ENCODE measurements around the gene RNU5B-1.
"Not testable (repeated sequence)": the region's sequence is repeated elsewhere in the genome, so short reads cannot be mapped to it uniquely, and the experiment has no call there.

RNU5B-1 gene

DNA sequence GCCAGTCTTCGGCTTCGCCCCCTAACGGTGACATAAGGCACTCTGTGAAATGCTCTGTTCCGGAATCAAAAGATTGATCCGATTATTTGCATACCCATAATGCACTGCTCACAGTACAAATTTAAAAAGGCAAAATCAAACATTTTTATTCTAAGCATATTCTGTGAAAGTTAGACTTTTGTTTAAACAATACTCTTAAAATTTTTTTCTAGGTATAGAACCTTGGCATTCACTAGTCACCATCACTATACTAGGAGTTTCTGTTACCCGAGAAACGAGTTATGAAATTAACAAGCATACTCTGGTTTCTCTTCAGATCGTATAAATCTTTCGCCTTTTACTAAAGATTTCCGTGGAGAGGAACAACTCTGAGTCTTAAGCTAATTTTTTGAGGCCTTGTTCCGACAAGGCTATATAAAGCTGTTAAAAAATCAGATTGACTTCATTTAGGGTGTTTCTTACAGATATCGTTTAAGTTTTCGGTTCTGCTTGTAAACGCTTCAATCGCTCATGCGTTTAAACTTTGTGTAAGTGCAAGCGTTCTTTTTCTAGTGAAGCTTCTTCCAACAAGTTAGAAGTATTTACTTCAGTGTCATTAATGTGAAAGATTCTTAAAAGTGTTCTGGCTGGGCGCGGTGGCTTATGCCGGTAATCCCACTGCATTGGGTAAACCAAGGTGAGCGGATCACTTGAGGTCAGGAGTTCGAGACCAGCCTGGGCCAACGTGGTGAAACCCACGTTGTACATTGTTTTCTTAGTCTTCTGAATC, at the start of gene RNU5B-1:
TSS of gene RNU5B-1 (plus strand) at position 297 of the 769 bp plus-strand sequence.
- peak; percentile 68 to 79 for DNase-seq

DNA sequence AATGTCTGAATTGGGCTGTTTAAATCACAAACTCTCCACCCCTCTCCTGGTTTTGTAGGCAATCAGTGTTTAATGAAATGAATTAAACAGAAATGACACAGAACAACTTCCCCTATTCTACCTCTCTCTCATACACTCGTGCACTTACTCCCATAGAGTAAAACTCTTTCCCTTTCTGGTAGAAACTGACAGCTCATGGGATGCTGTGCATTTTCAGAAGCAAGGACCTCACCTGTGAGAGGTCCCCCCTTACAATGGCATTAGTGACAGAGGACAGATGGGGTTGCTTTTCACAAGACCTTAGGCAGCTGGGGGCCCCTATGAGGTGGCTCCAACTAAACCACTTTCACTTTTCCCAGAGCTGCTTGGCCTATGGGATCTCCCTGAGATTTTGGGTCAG, 49.7 kb upstream of the RNU5B-1 start:
- DNase-seq: no peak

DNA sequence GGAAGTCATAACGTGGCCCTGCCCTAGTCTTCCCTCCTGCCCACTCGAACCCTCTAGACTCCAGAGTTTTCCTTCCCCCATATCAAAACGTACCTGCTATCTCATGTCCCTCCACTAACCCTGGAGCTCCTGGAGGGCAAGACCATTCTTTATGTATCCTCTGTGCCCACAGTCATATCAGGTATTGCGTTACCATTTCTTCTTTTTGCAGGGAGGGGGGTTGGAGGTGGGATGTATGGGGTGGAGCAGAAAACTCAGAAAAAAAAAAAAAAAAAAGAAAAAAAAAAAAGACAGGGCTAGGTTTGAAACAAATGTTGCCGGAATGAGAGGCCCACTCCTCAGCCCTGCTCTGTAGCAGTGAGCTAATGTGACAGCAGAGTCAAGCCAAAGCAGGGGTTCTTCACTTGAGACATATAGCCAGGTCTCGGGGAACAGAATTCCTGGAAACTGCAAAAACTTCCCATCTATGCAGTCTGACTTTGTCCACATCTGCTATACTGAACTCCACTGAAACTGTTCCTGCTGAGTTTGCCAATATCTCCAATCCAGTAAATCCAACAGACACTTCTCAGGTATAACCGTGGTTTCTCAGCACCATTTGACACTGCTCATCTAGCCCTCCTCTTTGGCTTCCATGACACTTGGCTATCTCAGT, 48.9 kb upstream of the RNU5B-1 start:
- DNase-seq: no peak

DNA sequence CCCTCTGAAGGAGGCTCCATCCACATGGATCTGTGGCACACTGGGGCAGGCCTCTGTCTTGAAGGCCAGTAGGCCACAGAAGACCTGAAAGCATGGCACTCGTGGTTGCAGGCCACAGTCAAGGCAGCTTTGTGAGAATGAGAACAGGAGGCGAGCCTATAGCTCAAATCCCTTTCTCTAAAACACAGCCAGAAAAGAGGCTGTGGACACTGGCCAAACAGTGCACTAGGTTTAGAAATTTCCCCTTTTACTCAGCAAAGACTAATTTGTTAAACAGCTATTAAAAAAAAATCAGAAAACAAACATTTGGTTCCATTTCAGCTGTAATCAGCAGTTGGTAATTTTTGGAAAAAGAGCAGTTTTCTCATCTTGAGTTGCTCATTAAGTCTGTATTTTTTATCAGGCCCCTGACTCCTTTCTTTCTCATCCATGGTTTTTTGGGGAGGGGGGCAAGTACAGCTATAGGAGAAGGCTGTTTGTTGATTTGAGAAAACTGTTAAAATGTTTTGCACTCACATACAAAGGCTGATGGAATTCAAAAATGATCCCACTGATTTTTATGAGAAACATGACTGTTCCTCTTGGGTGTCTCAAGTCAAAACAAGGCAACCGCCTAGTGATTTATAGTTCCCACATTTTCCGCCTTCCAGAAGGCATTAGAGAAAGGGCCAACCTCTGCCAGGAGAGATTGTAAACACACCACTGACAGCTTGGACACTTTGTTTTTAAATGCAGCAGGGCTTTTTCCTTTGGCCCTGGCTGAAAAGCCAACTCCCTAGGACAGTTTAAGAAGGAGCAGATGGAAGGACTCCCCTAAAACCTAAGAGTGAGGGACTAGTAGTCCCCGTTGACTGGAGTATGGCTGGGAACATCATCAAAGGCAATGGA, 45.9 kb upstream of the RNU5B-1 start:
- DNase-seq: no peak

DNA sequence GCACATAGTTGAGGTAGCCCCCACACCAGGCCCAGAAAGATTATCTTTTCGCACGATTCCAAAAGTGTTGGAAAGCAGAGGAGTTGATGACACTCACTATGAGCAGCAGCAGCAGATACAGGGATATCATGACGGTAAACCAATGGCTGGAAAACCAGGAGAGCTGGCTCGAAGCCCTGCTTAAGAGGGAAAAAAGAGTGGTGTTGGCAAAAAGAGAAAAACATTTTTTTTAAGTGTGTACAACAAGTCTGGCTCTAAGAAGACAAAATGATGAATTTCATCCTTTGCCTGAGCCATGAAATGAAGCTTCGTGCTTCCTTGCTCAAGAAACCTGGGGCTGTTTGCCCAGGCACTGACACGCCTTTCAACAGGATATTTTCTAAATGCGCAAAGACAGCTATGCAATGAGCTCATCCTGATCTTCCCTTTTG, 45.1 kb upstream of the RNU5B-1 start:
- no peak for DNase-seq

DNA sequence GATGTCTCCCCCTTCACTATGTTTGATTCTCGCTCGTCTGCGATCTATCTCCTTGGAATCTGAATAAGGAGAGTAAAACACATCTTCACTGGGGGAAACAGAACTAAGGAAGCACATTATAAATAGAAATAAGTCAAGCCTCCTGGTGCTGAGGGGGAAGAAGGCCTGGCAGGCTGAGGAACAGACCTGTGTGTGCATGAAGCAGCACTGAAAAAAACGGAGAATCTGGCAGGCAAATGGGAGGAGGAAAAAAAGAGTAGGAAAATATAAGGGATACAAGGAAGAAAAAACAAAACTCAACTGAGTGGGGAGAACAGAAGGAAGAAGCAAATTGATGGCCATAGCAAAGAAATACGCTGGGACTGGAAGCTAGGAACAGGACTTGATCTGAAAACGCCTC, 43.5 kb upstream of the RNU5B-1 start:
- DNase-seq: no peak

DNA sequence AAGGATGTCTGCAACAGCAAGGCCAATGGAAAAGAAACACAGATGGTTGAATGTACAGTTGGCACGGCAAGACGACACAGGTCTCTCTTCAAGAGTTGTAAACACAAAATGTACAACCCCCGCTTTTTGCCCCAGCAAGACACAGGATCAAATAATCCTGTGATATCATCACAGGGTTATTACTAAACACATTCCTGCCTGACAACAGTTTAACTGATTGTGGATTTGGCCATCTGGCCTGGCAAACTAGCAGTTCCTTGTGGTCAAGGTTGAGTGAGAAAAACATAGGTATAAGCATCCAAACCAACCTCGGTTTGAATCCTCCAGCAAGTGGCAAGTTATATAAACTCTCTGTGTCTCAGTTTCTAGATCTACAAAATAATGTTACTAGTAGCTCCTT, 41.2 kb upstream of the RNU5B-1 start:
- no peak for DNase-seq

DNA sequence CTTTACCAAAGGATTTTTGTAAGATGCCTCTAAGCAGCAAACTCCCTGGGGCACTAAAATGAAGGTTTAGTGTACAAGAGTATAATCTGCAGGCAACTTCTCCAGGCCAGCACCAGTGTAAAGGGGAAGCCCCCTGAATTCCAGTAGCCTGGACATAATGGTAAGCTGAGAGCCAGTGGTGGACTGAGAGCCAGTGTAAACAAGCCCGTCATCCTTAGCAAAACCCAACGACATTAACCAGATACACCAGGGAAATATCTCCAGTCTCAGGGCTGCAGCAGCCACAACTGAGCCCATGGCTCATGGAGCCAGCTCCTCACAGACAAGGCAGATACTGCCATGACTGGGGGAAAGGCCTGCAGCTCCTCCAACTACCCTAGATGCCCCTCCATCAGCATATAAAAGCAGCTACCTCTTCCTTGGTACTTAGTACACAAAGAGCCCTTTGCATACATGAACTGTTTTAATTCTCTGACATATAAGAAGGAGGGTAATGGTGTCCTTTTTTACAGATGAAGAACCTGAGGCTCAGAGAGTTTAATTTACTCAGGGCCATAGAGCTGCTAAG, 39.5 kb upstream of the RNU5B-1 start:
- DNase-seq: no peak

DNA sequence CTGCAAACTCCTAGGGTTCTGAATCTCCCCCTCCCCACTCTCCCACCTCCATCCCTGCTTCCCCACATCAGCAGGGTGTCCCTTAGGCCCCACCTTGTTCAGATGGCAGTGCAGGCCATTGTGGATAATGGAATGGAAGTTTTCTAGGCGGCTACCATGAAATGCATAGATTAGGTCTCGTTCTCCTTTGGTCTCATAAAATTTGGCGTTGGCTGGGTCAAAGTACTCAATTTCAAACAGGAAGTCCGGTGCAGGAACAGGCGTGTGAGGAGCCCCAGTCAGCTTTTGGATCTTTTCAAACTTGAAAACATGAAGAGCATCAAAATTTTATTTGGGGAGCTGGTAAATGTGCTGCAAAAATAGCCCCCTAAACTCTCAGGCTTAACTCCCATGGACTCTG, 38.0 kb upstream of the RNU5B-1 start:
- no peak for DNase-seq

DNA sequence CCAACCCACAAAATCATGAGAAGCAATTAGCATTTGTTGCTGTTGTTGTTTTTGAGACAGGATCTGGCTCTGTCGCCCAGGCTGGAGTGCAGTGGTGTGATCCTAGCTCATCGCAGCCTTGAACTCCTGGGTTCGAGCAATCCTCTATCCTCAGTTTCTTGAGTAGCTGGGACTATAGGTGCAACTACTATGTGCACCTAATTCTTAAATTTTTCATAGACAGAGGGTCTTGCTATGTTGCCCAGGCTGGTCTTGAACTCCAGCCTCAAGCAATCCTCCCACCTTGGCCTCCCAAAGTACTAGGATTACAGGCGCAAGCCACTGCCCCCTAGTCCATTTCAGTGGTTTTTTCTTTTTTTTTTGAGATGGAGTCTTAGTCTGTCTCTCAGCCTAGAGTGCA, 36.1 kb upstream of the RNU5B-1 start:
- no peak for DNase-seq

DNA sequence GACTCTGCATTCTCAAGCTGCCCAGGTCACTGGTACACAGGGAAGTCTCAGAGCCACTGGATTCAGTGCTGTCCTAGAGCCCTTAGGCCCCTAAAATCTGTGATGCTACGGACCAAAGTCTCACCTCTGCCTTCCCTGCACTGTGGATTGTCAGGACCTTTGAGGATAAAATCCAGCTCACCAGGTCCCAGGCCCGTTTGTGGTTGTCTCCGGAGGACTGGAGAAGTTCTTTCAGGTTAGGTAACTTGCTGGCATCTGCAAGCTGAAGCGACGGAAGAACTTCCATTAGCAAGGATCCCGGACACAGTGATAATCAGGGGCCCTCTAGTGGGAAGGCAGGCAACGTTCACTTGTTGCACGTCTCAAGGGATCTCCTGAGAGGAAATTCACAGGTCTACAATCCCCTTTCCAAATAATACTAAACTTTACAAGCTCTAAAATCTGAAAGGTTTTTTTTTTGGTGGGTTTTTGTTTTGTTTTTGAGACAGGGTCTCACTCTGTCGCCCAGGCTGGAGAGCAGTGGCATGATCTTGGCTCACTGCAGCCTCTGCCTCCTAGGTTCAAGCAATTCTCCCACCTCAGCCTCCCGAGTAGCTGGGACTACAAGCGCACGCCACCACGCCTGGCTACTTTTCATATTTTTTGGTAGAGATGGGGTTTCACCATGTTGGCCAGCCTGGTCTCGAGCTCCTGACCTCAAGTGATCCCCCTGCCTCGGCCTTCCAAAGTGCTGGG, 33.5 kb upstream of the RNU5B-1 start:
- DNase-seq: not testable (repeated sequence)

DNA sequence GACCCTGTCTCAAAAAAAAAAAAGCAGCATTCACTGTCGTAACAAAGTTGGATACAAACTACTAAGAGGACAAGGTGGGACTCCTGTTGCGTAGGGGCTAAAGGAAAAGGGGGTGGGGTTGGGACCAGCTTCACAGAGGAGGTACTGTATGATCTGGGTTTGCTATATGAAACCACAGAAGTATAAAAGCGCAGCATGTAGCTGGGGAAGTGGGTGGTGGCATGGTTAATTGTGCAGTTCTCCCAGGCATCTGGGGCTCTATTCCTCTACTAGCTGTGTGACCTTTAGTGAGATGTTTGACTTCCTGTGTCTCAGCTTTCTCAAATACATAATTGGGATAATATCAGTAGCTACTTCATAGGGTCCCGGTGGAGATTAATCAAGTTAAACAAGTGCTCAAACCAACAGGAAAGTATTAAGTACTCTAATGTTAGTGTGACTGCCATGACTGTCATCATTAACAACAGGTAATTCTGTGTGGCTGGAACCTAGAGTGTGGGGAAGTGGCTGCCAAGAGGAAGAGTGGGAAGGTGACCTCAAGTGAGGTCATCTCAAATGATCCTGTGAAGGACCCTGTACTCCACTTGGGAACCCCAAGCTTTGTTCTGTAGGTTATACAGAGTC, 29.3 kb upstream of the RNU5B-1 start:
- no peak for DNase-seq

DNA sequence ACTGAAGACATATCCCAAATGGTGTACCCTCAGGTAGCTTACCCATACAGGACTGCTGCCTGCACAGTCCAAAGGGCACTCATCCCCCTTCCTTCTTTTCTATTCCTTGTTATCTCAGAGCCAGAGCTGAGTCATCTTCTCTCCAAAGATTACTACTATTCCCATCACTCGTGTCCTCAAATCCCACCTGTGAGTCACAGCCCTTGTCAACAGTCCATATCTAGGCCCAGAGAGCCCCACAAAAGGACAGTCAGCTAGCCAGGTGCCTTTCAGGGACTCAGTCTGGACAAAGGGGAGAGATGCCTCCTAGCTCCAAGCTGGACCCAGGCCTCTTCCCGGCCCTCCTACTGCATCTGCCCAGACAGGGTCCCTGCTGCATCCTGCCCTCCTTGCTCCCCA, 28.8 kb upstream of the RNU5B-1 start:
- DNase-seq: no peak

DNA sequence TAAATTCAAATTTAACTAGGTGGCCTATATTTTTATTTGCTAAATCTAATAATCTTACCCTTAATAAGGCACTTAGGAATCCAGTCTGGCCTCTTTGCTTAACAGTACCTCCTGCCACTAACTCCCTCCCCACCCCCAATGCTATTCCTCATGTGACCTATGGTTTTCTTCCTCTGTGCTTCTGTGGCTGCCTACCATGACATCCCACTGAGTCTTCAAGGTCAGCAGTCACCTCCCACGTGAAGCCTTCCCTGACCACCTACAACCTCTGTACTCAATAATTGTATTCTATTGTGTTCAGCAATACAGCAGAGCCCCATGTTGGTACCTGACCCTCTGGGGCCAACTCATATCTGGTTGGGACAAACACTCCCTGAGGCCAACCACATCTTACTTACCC, 27.5 kb upstream of the RNU5B-1 start:
- DNase-seq: no peak

DNA sequence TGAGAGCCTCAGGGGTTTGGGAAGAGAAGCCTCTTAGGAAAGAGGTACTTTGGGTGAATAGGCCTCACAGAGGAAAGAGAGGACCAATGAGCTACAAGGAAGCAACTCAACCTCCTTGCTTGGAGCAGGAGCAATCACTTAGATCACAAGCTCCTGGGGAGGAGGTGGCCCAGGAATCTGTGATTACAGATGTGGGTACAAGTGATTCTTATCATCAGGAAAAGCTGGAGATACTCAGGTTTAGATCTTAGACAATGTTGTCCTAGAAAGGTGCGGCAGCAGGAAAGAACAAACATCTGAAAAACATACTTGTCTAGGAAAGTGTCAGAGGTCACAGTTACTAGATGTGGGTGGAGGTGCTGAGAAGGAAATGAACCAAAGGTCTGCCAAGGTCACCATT, 26.0 kb upstream of the RNU5B-1 start:
- DNase-seq: no peak

DNA sequence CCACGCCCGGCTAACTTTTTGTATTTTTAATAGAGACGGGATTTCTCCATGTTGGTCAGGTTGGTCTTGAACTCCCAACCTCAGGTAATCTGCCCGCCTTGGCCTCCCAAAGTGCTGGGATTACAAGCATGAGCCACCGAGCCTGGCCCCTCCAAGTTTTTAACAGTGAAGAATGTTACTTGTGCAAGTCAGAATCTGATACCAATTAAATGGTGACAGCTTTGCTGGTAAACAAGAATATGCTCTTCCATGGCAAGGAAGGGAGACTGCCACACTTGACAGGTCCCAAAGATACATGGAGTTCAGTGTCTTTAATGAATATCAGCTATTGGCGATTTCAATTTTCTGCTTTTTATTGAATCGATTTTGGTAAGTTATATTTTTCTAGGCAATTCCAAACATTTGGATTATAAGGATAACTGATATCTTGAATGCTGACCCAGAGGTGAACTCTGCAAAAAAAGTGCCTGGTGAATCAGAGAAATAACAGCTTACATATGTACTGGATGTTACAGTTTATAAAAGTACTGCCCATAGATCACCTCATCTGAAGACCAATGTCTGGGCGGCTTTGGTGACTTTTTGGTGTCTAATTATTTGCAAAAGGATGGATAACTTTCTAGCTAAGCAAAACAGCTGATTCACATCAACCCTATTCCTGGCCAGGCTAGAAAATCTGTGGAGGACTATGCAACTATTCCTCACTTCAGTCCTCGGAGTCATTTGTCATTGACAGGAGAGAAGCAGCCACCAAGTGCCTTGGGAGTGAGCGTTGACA, 19.0 kb upstream of the RNU5B-1 start:
- no peak for DNase-seq

DNA sequence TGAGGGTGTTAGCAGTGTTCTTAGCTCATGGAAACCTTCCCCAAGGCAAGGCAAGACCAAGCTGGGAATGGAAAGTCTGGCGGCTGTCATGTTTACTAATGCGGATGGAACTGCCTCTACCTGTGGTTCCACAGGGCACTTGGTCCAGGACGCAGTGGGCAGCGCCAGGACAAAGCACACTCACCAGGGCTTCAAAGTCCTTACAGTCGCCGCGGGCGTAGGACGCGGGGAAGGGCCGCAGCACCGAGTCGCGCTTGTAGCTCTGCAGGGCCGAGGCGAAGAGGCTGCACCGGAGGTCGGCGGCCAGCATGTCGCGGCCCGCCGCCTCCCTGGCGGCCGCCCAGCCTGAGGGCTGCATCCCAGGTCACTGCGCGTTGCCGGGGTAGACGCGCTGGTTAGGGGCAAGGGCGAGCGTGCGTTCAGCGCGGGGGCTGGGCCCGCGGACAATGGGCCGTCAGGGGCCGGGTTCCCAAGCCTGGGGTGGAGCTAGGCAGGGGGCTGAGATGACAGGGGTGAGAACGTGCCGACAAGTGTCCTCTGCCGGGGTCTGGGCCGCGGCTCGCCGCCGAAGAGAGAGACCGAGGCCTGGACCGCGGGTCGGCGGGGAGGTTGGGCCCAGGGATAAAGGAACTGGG, 18.3 kb upstream of the RNU5B-1 start:
- no peak for DNase-seq

DNA sequence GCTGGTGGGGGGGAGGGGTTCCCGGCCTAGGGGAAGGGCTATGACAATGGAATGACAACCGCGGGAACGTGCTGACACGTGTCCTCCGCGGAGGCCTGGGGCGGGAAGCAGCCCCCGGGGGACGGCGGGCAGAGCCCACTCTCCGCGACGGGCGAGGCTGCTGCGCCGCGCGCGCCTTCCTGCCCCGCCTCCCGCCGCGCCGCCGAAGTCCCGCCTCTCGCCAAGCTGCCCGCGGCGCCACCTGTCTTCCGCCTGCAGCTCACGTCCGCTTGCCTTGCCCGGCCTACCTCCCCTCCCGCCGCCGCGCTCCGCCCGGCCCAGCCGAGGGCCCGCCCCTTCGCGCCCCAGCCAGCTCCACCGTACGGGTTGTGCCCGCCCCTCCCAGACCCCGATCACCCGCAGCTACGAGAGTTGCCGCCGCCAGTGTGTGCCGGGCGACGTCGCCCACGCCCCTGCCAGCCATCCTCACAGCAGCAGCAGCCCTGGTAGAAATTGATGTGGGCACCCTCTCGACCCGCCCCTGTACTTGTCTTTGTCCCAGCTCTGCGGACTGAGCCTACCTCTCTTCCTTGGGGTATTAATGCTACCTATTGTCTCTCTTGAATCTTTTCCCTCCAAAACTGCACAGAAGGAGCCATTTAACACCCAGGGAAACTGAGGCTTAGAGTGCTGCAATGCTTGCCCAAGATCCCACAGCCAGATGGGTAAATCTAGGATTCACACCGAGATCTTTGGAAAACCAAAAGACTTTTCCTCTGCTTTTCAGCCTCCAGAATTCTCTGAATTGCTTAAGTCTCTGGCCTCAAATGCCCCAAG, 17.6 kb upstream of the RNU5B-1 start, which contains the start of gene PARP16:
TSS of gene PARP16 (minus strand) at position 180 of the 816 bp plus-strand sequence. CDS start 457 bp downstream, outside the sequence.
- DNase-seq: peak; percentile 77 to 81

DNA sequence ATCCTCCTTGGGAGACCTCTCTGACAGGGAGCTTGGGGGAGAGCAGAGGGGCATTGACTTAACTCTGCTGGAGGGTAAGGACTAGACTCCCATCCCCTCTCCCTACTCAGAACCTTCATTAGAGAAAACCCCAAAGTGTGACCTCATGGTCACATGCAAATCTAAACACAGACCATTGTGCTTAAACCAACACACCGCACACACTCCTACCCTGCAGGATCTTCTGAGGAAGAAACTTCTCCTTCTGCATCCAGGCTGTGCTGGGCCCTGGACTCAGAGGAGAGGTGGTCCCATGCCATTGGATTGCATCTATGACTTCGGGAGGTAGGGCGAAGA, 17.0 kb upstream of the RNU5B-1 start:
- no peak for DNase-seq
